ENCODE measurements around the gene TIMM50. TPM values are rescaled to one million over a fixed set of nuclear protein-coding genes. Genes with fewer than 3 reads are reported as not detected.

TIMM50 gene
- total and polyA plus RNA-seq, 2 of the 13 experiments (the other 11 are each of a cell fraction or from before 2014, with no cell fraction given), result 91.1 to 92.5 TPM

GRCh38 chr19:39514840-39515550, 34.4 kb downstream of the TIMM50 start, which contains the start of gene SELENOV (continued):
- TF ChIP-seq PRDM15 (CRISPR knock-in tag; IDR thresholded peaks at IDR 0.05) (peak; percentile 98), SALL1 (CRISPR knock-in tag; IDR thresholded peaks at IDR 0.05) (peak; percentile 18; the same call in 1 of the 2 replicates), ZNF232 (CRISPR knock-in tag; IDR thresholded peaks at IDR 0.05; ENCODE audit: borderline replicate concordance) (peak; percentile 39; the same call in 1 of the 2 replicates), PHF20 (CRISPR knock-in tag; IDR thresholded peaks at IDR 0.05) (peak; percentile 38; the same call in 1 of the 2 replicates), ZBED4 (CRISPR knock-in tag; IDR thresholded peaks at IDR 0.05; ENCODE audit: borderline replicate concordance) (no peak), ZNF17 (CRISPR knock-in tag; IDR thresholded peaks at IDR 0.05) (no peak), ZNF407 (CRISPR knock-in tag; IDR thresholded peaks at IDR 0.05; ENCODE audit: not compliant biosample characterization) (no peak), AHR (CRISPR knock-in tag; IDR thresholded peaks at IDR 0.05) (no peak), REL (CRISPR knock-in tag; conservative IDR thresholded peaks at IDR 0.05) (no peak), ZNF33A (CRISPR knock-in tag; IDR thresholded peaks at IDR 0.05; ENCODE audit: borderline replicate concordance) (no peak)

Measured in HepG2 (cell line).